Superior temporal gyrus (tissue), 1 donor: ENCODE measurements around the gene PSAPL1.
A peak's percentile ranks its signal among the peaks of the same experiment; 100 is the strongest.

Experiments used
- DNase-seq: peaks from one replicate; pipeline ENCODE4 v3.0.0-alpha.2; 2016; ENCODE audit errors: extremely low spot score

The PSAPL1 gene

GRCh38 chr4:7434766-7435150, at the start of gene PSAPL1:
PSAPL1 (minus strand) TSS chr4:7434930; CDS start chr4:7434879, 51 bp downstream.
- no peak for DNase-seq

GRCh38 chr4:7481227-7481626, 46.5 kb upstream of the PSAPL1 start:
- no peak for DNase-seq

GRCh38 chr4:7480423-7480822, 45.7 kb upstream of the PSAPL1 start:
- DNase-seq, result no peak

GRCh38 chr4:7478665-7479064, 43.9 kb upstream of the PSAPL1 start:
- no peak for DNase-seq

- no peak for DNase-seq
These were observed 43.0 kb upstream of the PSAPL1 start for GRCh38 chr4:7477695-7478094.

- no peak for DNase-seq
These were observed 42.1 kb upstream of the PSAPL1 start for GRCh38 chr4:7476820-7477219.

GRCh38 chr4:7475207-7475606, 40.5 kb upstream of the PSAPL1 start:
- DNase-seq, result no peak

- DNase-seq, result no peak
These were observed 39.6 kb upstream of the PSAPL1 start for GRCh38 chr4:7474320-7474719.

GRCh38 chr4:7473081-7473480, 38.4 kb upstream of the PSAPL1 start:
- no peak for DNase-seq

GRCh38 chr4:7472442-7473013, 37.8 kb upstream of the PSAPL1 start:
- no peak for DNase-seq

GRCh38 chr4:7470522-7471128, 35.9 kb upstream of the PSAPL1 start:
- DNase-seq, result no peak

- no peak for DNase-seq
These were observed 35.4 kb upstream of the PSAPL1 start for GRCh38 chr4:7470111-7470510.

GRCh38 chr4:7469023-7469422, 34.3 kb upstream of the PSAPL1 start:
- no peak for DNase-seq

GRCh38 chr4:7467471-7467870, 32.7 kb upstream of the PSAPL1 start:
- DNase-seq, result no peak

GRCh38 chr4:7466904-7467303, 32.2 kb upstream of the PSAPL1 start:
- peak; percentile 74 for DNase-seq

GRCh38 chr4:7466215-7466614, 31.5 kb upstream of the PSAPL1 start:
- no peak for DNase-seq

- DNase-seq, result no peak
These were observed 30.3 kb upstream of the PSAPL1 start for GRCh38 chr4:7465017-7465416.

GRCh38 chr4:7464259-7464655, 29.5 kb upstream of the PSAPL1 start:
- DNase-seq, result no peak

GRCh38 chr4:7463566-7464258, 29.0 kb upstream of the PSAPL1 start:
- no peak for DNase-seq

- peak; percentile 73 for DNase-seq
These were observed 27.8 kb upstream of the PSAPL1 start for GRCh38 chr4:7462509-7462971.

- DNase-seq, result no peak
These were observed 26.5 kb upstream of the PSAPL1 start for GRCh38 chr4:7461230-7461629.

- no peak for DNase-seq
These were observed 25.8 kb upstream of the PSAPL1 start for GRCh38 chr4:7460566-7460965.

GRCh38 chr4:7459471-7459870, 24.7 kb upstream of the PSAPL1 start:
- DNase-seq, result no peak
